ENCODE measurements around the gene GRIP2.

GRIP2 gene

DNA sequence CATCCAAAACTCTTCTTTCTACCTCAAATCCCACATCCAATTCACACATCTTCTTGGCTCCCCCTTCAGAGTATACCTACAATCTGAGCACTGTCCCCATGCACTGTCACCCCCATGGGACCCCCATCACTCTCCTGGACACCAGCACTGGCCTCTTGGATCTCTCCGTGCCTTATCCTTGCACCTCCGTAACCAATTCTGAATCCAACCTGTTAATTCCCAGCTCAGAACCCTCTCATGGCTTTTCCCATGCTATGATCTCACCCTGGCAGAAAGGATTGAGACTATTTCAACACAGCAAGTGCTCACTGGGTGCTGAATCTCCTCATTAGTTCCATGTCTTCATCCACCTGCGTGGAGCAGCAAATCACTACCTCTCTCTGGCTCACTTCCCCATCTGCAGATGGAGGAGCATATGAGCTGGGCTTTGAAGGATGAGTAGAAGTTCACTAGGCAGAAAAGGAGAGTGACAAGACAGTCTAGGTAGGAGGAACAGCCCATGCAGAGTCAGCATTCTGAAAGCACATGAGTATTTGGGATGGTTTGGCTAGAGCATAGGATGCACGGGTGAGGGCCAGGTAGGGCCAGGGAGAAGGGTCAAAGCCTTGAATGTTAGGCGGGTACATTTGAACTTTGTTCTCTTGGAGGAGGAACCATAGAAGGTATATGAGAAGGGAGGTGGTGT lies 89.1 kb downstream of the GRIP2 start:
- no peak overlapping the region for H3K27ac ChIP-seq

DNA sequence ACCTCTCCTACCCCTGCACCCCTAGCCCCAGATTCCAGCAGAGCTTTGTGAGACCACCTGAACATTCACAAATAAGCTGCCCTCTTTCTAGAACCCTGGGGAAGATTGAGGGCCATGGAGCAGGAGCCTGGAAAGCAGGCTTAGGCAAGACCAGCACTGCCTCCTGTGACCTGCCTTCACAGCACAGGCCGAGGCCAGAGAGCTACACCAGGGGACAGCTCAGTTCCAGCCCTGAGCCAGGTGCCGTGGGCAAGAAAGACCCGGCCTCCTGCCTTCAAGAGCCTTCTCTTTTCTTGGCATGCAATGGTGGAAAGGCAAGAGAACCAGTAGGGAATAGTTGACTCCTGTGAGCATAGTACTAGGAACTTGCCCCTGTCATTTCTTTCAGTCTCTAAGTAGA lies 89.6 kb downstream of the GRIP2 start:
- H2AFZ ChIP-seq, result no peak overlapping the region
- TF ChIP-seq, protein P1, sequence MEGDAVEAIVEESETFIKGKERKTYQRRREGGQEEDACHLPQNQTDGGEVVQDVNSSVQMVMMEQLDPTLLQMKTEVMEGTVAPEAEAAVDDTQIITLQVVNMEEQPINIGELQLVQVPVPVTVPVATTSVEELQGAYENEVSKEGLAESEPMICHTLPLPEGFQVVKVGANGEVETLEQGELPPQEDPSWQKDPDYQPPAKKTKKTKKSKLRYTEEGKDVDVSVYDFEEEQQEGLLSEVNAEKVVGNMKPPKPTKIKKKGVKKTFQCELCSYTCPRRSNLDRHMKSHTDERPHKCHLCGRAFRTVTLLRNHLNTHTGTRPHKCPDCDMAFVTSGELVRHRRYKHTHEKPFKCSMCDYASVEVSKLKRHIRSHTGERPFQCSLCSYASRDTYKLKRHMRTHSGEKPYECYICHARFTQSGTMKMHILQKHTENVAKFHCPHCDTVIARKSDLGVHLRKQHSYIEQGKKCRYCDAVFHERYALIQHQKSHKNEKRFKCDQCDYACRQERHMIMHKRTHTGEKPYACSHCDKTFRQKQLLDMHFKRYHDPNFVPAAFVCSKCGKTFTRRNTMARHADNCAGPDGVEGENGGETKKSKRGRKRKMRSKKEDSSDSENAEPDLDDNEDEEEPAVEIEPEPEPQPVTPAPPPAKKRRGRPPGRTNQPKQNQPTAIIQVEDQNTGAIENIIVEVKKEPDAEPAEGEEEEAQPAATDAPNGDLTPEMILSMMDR (IDR thresholded peaks at IDR 0.05), result no peak
- no peak overlapping the region for H3K4me2 ChIP-seq (ENCODE audit: low read length)
- no peaks in the 10 kb centered on the region for H3K9me3 ChIP-seq (ENCODE audit: control insufficient read depth, low read length)
- no peak overlapping the region for H3K4me3 ChIP-seq (ENCODE audit: low read depth, low read length)
- H3K4me1 ChIP-seq, result peaks cover 7% of the 10 kb centered on the region
- no peaks in the 10 kb centered on the region for H3K36me3 ChIP-seq (ENCODE audit: control insufficient read depth, insufficient read depth, low read length)
- H3K27ac ChIP-seq, result no peak overlapping the region
- no peak overlapping the region for H3K9ac ChIP-seq
- H3K79me2 ChIP-seq, result no peaks in the 10 kb centered on the region
- no peaks in the 10 kb centered on the region for H3K27me3 ChIP-seq (ENCODE audit: control insufficient read depth, insufficient read depth, low read length)

More for the DNA sequence above, 89.1 kb downstream of the GRIP2 start:
- Histone ChIP-seq H3K79me2 (no peaks in the 10 kb centered on the region), H3K4me3 (ENCODE audit: low read depth, low read length) (no peak overlapping the region), H3K27me3 (ENCODE audit: control insufficient read depth, insufficient read depth, low read length) (no peaks in the 10 kb centered on the region), H3K36me3 (ENCODE audit: control insufficient read depth, insufficient read depth, low read length) (no peaks in the 10 kb centered on the region), H3K9ac (no peak overlapping the region), H3K4me2 (ENCODE audit: low read length) (no peak overlapping the region), H3K9me3 (ENCODE audit: control insufficient read depth, low read length) (no peaks in the 10 kb centered on the region), H3K4me1 (peaks cover 7% of the 10 kb centered on the region), H2AFZ (no peak overlapping the region)
- TF ChIP-seq, protein P1 (IDR thresholded peaks at IDR 0.05), result no peak

DNA sequence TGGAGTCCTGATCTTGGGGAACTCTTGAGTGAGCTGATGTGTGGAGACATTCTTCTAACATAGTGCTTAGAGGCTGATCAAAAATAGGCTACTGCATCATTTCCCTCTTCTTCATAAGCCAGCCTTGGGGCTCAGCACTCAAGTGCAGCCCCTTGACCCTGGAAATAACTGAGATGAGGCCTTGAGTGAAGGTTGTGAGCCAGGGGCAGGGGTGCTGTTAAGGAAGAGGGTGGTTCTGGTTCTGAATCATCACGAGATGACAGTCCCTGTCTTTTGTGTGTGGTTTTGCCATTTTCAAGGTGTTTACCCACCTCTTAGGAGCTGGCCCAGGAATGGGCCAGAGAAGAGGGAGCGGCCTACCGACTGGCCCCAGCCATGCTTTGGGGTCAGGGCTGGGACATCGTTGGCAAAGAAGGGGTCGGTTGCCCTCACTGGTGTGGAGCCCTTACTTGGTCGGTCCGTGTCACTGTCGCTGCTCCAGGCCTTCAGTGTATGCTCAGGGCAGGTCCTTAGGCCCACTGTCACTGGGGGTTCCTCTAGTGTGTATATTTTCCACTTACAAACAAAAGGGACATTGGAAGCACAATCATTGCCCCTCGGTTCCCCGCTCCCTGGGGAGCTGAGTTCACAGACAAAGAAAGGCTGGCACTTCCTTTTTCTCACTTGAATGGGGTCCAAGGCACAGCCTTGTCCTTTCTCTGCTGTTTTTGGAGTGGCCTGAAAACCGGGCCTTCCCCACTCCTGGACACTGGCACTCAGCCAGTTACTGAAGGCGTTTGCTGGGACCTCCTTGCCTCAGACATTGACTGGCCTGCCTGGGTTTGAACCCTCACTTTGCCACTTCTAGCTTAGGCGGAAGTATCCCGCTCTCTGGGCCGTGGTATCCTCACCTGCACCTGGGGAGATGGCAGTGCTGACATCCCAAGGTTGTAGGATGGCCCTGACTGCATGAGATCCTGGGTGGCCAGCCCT lies 91.1 kb downstream of the GRIP2 start:
- no peaks in the 10 kb centered on the region for H3K36me3 ChIP-seq (ENCODE audit: control insufficient read depth, insufficient read depth, low read length)
- no peak overlapping the region for H2AFZ ChIP-seq
- H3K9ac ChIP-seq, result no peak overlapping the region
- H3K79me2 ChIP-seq, result no peaks in the 10 kb centered on the region
- H3K27ac ChIP-seq, result no peak overlapping the region
- no peaks in the 10 kb centered on the region for H3K27me3 ChIP-seq (ENCODE audit: control insufficient read depth, insufficient read depth, low read length)
- TF ChIP-seq, protein P1 (IDR thresholded peaks at IDR 0.05), result no peak
- no peak overlapping the region for H3K4me2 ChIP-seq (ENCODE audit: low read length)
- H3K4me3 ChIP-seq (ENCODE audit: low read depth, low read length), result no peak overlapping the region
- H3K9me3 ChIP-seq (ENCODE audit: control insufficient read depth, low read length), result no peaks in the 10 kb centered on the region
- peaks cover 7% of the 10 kb centered on the region for H3K4me1 ChIP-seq

DNA sequence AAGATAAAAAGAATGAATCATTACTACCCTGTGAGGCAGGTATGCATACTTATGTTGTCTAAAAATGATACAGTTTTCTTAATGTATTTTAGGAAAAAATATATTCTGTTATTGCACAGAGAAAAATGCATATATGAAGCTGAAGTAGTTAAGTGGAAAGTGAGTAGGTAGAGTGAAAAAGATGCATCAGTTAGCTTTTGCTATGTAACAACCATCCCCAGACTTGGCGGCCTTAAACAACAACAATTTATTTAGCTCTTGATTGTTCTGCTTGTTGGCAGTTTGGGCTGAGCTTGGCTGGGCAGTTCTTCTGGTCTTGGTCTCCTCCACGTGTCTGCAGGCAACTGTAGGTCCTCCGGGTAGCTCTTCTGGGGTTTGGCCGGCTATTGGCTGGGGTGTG lies 92.1 kb downstream of the GRIP2 start:
- H2AFZ ChIP-seq, result no peak overlapping the region
- H3K79me2 ChIP-seq, result no peaks in the 10 kb centered on the region
- no peak overlapping the region for H3K4me2 ChIP-seq (ENCODE audit: low read length)
- TF ChIP-seq, protein P1 (IDR thresholded peaks at IDR 0.05), result no peak
- no peak overlapping the region for H3K27ac ChIP-seq
- no peak overlapping the region for H3K9ac ChIP-seq
- H3K4me3 ChIP-seq (ENCODE audit: low read depth, low read length), result no peak overlapping the region
- H3K4me1 ChIP-seq, result peaks cover 7% of the 10 kb centered on the region
- no peaks in the 10 kb centered on the region for H3K9me3 ChIP-seq (ENCODE audit: control insufficient read depth, low read length)
- no peaks in the 10 kb centered on the region for H3K36me3 ChIP-seq (ENCODE audit: control insufficient read depth, insufficient read depth, low read length)
- H3K27me3 ChIP-seq (ENCODE audit: control insufficient read depth, insufficient read depth, low read length), result no peaks in the 10 kb centered on the region
